GM19239 (cell line): Measurements from ENCODE around the gene EAPP.
"Not testable (repeated sequence)": the region's sequence is repeated elsewhere in the genome, so short reads cannot be mapped to it uniquely, and the experiment has no call there.

ENCODE experiments used
- DNase-seq: peaks from one replicate; pipeline ENCODE4 v3.0.0; 2011; ENCODE audit warnings: low spot score; ENCODE audit not compliant: insufficient read length
- FAIRE-seq: peaks from 2 replicates; lab custom pipeline; 2011; peaks lifted over from hg19 to GRCh38; lab: Jason Lieb, UNC

The EAPP gene

GRCh38 chr14:34489324-34489723, 50.2 kb downstream of the EAPP start:
- DNase-seq (no peak), FAIRE-seq (no peak)

GRCh38 chr14:34488528-34488927, 51.0 kb downstream of the EAPP start:
- DNase-seq: no peak
- no peak for FAIRE-seq

- FAIRE-seq (no peak), DNase-seq (no peak)
Measured at GRCh38 chr14:34484726-34485125, 54.8 kb downstream of the EAPP start.

- no peak for DNase-seq
- no peak for FAIRE-seq
Measured at GRCh38 chr14:34482463-34482862, 57.0 kb downstream of the EAPP start.

GRCh38 chr14:34479694-34480093, 59.8 kb downstream of the EAPP start:
- FAIRE-seq: no peak
- no peak for DNase-seq

GRCh38 chr14:34478261-34478660, 61.2 kb downstream of the EAPP start:
- DNase-seq (no peak), FAIRE-seq (no peak)

- not testable (repeated sequence) for FAIRE-seq, DNase-seq
Measured at GRCh38 chr14:34476036-34476435, 63.5 kb downstream of the EAPP start.

GRCh38 chr14:34475163-34475562, 64.3 kb downstream of the EAPP start:
- FAIRE-seq (no peak), DNase-seq (no peak)

- DNase-seq: no peak
- FAIRE-seq: no peak
Measured at GRCh38 chr14:34474187-34474679, 65.3 kb downstream of the EAPP start.

GRCh38 chr14:34472706-34473279, 66.7 kb downstream of the EAPP start:
- DNase-seq (no peak), FAIRE-seq (no peak)

GRCh38 chr14:34470319-34470718, 69.2 kb downstream of the EAPP start:
- DNase-seq (no peak), FAIRE-seq (no peak)

GRCh38 chr14:34466691-34467090, 72.8 kb downstream of the EAPP start:
- FAIRE-seq (no peak), DNase-seq (no peak)
